Cardiac septum (tissue), 1 donor: ENCODE data around the gene ABHD15. TPM values are rescaled to one million over a fixed set of nuclear protein-coding genes. Genes with fewer than 3 reads are reported as not detected.

Source experiments
- DNase-seq: peaks from one replicate; pipeline ENCODE4 v3.0.0-alpha.2; 2020; ENCODE audit warnings: low spot score
- intact Hi-C: fragments of 100-400 bp; cut with DNase I; formaldehyde crosslinking; loops from one replicate; pipeline ENCODE4 v1.14.0; 2022
- long read RNA-seq: library from polyadenylated mRNA; unstranded; transcript quantifications from one replicate; pipeline ENCODE4 v2.0.0, GENCODE V29; 2021
- total RNA-seq: library from RNA; stranded (reverse); fragmentation: NEBNext Ultra II Directional; extraction: Animal tissue kit (Norgen Biotek cat#: 25700); gene quantifications from one replicate; pipeline ENCODE4 v1.2.1, GENCODE V29; 2021
- donor health status: DM: no; HTN: no; CAD: no.

The ABHD15 gene, protein sequence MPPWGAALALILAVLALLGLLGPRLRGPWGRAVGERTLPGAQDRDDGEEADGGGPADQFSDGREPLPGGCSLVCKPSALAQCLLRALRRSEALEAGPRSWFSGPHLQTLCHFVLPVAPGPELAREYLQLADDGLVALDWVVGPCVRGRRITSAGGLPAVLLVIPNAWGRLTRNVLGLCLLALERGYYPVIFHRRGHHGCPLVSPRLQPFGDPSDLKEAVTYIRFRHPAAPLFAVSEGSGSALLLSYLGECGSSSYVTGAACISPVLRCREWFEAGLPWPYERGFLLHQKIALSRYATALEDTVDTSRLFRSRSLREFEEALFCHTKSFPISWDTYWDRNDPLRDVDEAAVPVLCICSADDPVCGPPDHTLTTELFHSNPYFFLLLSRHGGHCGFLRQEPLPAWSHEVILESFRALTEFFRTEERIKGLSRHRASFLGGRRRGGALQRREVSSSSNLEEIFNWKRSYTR
- total RNA-seq, result 5.8 TPM
- long read RNA-seq, transcript ABHD15-201 (2 exons, 3,592 nt), result major isoform, 5 of 10 reads
- long read RNA-seq, partial matches to known transcripts, result 0 of 10 reads
- long read RNA-seq, other reads (novel, unspliced or antisense), result 5 of 10 reads

DNA sequence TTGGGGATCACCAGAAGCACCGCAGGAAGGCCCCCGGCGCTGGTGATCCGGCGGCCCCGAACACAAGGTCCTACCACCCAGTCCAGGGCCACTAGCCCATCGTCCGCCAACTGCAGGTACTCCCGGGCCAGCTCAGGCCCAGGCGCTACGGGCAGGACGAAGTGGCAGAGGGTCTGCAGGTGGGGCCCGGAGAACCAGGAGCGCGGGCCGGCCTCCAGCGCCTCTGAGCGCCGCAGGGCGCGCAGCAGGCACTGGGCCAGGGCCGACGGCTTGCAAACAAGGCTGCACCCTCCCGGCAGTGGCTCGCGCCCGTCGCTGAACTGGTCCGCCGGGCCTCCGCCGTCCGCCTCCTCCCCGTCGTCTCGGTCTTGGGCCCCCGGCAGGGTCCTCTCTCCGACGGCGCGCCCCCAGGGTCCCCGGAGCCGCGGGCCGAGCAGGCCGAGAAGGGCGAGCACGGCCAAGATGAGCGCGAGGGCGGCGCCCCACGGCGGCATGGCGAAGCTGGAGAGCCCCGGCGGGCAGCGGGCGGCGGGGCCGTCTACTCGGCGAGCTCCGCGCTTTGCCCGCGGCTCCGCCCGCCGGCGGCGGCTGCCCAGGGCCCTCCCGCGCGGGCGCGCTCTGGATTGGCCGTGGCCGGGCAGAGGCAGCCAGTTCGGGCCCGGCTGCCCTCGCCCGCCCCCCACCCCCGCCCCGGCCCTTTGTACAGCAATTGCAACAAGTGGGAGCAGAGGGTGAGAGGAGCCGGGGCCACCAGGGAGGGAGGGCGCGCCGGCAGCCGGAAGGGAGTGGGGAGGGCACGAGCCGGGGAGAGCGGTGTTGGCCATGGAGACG lies at the start of gene ABHD15:
Gene ABHD15, minus strand, starts transcription at position 565 of the 831 bp plus-strand sequence. Its CDS starts 71 bp downstream, at position 494.
- intact Hi-C loops, result loop anchor here (10.0 kb wide), 1 partner anchor 172 kb away; the partner anchor contains the start of gene TAOK1
- DNase-seq, result peak; percentile 82

DNA sequence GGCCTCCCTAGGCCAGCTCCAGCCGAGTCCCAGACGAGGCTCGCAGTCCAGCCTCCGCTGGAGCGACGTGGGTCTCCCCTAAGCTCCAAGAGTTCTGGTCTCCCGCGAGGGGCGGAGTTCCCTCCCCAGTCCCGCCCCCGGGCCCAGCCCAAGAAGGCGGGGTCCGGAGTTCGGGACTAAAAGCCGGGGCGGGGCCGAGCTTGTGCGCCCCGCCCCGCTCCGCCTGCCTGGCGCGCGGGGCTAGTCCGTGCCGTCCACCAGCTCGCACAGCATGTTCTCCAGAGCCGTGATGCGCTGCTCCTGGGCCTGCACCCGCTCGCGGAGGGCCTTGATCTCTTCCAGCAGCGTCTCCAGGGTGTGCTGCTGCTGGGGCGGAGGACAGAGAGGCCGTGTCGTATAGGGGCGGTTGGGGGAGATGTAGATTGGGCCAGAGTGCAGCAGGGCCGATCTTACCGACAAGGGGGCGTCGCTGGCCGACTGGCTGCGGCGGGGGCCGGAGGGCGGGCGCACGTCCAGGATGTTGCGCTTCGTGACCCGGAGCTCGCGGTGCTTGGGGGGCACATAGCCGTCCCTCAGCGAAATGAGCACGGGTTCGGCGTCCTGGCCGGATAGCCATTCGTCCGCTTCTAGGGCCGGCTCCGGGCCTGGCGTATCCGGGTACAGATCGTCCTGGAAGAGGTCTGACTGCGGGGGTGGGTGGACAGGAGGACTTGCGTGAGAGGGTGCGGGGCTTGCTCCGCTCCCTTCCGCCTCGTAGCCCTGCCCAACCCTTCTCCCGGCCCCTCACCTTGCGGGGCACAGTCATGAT lies 48.9 kb upstream of the ABHD15 start:
- intact Hi-C loops, result loop anchor here (5.0 to 10.0 kb wide), 2 partner anchors 162 to 319 kb away; partner anchors contain the start of gene SSH2
- peak; percentile 90 for DNase-seq

DNA sequence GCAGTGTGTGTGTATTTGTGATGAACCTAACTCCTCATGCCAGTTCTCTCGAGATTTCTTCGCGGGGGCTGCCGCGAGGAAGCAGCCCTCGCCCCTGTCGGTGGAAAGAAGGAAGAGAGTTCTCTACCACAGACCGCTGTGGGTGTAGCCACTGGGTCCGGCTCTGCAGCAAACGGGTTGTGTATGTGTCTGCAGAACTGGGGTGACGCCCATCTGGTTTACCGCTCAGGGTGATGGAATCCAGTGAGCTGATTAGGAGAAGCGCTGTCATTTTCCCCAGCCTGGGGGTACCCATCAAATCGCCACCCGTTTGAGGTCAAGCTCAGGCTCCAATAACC lies 48.2 kb upstream of the ABHD15 start:
- DNase-seq, result no peak
- intact Hi-C loops, result loop anchor here (5.0 to 10.0 kb wide), 2 partner anchors 162 to 320 kb away; partner anchors contain the start of gene SSH2

DNA sequence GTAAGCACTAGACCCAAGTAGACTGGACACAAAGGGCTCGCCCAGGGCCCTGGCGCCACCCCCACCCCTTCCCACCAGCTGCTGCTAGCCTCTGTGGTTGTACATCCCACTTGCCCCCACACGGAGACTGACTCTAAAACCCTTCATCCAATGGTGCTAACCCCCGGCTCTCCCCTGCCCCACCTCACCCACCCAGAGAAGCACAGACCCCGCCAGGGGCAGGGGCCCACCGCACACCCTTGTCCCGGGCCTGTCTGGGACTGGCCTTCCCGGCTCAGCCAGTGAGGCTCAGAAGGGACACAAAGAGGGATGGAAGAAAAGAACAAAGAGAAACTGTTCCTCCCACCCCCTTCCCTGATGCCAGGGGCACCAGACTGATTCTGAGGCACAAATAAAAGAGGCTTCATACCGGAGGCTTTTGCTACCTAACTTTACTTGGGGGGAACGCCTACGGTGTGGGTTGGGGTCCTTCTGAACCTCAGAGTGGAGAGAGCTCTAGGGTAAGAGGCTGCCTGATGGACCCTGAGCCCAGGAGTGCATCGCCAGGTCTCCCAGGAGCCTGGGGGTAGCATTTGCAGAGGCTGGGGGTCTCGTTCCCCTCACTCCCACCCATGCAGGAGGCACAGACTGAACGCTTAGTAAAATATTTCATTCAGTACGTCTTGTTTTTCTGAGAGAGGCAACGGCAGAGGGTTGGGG lies 47.7 kb upstream of the ABHD15 start:
- DNase-seq, result no peak
- intact Hi-C loops, result loop anchor here (5.0 to 10.0 kb wide), 3 partner anchors 37 to 320 kb away; partner anchors contain the start of gene SSH2

DNA sequence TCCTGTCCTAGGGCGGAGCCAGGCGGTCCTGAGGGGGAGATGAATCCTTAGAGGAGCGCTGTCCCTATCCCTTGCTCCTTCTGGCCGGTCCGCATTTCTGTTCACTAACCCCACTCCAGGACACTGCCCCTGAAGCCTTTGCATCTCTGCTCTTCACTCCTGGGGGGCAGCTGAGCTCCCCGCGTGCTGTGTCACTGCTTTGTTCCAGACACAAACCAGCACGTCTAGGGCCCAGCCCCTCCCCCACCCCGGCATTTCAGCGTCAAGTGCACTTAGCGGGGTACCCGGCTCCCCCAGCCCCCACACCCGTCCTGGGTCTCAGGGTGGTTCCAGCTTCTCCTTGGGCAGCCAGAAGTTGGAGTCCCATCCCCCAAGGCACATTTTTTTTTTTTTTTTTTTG lies 47.0 kb upstream of the ABHD15 start:
- intact Hi-C loops, result loop anchor here (5.0 to 10.0 kb wide), 2 partner anchors 37 to 321 kb away; partner anchors contain the start of gene SSH2
- no peak for DNase-seq

DNA sequence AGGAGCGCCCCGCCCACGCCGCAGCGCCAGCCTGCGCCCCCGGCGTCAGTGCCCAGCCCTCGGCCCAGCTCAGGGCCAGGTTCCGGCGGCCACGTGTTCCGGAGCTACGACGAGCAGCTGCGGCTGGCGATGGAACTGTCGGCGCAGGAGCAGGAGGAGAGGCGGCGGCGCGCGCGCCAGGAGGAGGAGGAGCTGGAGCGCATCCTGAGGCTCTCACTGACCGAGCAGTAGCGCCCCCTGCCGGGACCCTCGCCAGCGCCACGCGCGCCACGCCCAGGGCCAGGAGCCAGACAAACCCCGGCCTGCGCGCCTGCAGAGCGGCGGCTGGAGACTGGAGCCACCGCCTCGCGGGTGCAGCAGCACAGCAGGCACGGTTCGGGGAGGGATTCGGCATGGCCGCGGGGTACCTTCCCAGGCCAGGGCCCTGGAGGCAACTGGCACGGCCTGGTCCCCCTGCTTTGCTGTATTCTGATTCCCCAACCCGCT lies 46.6 kb upstream of the ABHD15 start:
- peak; percentile 97 for DNase-seq
- intact Hi-C loops, result loop anchor here (5.0 to 10.0 kb wide), 2 partner anchors 36 to 321 kb away; partner anchors contain the start of gene SSH2

DNA sequence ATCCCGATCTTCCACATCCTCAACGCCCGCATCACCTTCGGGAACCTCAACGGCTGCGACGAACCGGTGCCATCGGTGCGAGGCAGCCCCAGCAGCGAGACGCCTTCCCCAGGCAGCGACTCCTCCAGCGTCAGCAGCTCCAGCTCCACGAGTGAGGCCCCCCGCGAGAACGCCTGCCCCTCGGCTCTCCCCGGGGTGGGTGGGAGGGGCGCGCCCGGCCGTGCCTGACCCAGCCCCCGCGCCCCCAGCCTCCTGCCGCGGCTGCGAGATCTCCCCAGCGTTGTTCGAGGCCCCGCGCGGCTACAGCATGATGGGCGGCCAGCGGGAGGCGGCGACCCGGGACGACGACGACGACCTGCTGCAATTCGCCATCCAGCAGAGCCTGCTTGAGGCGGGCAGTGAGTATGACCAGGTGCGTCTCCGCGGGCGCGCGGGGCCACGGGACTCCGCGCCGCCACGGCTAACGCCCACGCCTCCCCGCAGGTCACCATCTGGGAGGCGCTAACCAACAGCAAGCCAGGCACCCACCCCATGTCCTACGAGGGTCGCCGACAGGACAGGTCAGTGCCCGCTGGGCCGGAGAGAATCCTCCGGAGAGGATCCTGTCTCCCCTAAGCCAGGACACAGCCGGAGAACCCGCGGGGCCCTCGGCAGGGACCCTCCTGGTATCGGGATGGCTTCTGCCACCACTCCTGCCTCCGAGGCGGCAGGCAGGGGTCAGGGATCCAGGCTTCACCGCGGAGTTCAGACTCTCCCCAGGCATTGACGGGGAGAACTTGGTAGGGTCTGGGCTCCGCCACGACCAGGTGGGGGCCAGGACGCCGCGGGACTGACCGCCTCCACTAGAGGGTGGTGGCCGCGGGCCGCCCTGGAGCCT lies 45.8 kb upstream of the ABHD15 start:
- intact Hi-C loops, result loop anchor here (5.0 to 10.0 kb wide), 2 partner anchors 35 to 322 kb away; partner anchors contain the start of gene SSH2
- no peak for DNase-seq

DNA sequence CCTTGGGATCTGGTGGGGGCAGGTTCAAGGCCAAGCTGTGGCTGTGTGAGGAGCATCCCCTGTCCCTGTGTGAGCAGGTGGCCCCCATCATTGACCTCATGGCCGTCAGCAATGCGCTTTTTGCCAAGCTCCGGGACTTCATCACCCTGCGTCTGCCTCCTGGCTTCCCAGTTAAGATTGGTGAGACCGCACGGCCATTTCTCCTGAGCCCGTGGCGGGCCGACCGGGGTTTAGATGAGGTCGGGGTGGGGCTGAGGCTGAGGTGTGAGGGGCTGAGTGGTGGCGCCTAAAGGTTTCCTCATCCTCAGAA lies 45.2 kb upstream of the ABHD15 start:
- intact Hi-C loops, result loop anchor here (5.0 to 10.0 kb wide), 2 partner anchors 35 to 323 kb away; partner anchors contain the start of gene SSH2
- no peak for DNase-seq

DNA sequence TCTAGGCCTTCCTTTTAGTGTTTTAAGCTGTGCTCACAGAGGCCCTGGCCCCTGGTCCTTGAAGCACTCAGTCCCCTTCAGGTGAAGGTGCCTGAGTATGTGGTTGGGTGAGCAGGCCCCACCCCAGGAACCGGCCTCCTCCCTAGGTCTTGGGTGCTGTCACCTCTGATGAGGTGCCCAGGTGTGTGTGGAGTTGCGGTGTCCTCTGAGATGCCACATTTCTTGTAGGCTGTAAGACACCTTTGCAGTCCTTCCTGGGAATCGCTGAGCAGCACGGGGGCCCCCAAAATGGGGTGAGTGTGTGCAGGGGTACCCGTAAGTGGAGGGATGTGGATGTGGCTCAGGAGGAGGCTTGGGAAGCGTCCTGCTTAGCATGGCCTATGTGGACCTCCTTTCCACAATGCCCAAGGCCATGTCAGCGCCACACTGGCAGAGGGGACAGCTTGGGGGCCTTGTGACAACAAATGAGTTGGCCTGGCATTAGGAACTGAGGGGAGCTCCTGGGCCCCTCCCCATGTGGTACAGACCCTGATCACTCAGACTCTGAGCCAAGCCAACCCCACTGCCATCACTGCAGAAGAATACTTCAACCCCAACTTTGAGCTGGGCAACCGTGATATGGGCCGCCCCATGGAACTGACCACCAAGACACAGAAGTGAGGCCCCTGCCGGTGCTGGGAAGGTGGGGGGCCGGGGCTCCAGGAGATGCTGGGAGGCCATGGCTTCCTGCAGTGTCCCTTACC lies 44.7 kb upstream of the ABHD15 start:
- DNase-seq, result no peak
- intact Hi-C loops, result loop anchor here (5.0 to 10.0 kb wide), 2 partner anchors 34 to 323 kb away; partner anchors contain the start of gene SSH2

DNA sequence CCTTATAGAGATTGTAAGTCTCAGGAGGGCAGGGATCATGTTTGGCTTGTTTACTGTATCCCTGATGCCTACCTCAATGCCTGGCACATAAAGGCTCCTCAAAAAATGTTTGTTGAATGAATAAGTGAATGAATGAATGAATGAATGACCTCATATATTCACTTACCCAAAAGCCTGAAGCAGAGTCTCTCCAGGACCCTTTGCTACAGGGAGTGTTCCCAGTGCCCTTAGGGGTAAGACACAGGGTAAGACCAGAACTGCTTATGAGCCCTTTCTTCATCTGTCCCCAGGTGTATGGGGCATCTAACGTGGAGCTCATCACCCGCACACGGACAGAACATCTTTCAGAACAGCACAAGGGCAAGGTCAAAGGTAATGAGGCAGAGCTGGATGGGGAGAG lies 43.6 kb upstream of the ABHD15 start:
- intact Hi-C loops, result loop anchor here (5.0 to 10.0 kb wide), 2 partner anchors 33 to 324 kb away; partner anchors contain the start of gene SSH2
- no peak for DNase-seq

DNA sequence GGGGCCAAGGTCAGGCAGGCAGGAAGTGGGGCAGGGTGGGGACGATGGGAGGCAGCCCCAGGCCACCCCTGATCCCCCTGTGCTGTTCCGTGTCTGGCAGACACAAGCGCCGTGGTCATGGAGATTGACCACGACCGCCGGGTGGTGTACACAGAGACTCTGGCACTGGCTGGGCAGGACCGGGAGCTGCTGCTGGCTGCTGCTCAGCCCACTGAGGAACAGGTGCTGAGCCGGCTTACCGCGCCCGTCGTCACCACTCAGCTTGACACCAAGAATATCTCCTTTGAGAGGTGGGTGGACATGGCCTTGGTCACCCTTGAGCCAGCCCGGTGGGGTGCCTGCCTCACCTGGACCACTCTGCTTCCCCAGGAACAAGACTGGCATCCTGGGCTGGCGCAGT lies 42.1 kb upstream of the ABHD15 start:
- intact Hi-C loops, result no loop called here

DNA sequence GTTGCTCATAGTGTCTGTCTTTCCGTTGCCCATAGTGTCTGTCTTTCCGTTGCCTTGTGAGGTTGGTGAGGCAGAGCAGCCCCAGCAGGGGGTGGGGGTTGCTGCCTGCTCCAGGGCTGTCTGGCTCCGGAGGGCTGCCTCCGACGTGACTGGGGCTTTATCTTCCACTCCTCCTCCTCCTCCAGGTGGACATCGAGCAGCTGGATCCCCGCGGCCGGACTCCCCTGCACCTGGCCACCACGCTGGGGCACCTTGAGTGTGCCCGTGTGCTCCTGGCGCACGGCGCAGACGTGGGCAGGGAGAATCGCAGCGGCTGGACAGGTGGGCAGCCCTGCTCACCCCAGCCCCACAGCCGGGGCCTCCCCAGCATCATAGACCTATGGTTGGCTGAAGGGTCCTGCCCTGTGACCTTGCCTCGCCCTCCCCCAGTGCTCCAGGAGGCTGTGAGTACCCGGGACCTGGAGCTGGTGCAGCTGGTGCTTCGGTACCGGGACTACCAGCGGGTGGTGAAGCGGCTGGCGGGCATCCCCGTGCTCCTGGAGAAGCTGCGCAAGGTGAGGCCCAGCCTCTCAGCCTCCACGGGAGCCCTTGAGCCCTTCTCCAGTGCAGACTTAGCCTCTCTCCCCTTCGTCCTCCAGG lies 40.8 kb upstream of the ABHD15 start:
- intact Hi-C loops, result no loop called here
- DNase-seq, result no peak

More for the DNA sequence above, 42.1 kb upstream of the ABHD15 start:
- no peak for DNase-seq

DNA sequence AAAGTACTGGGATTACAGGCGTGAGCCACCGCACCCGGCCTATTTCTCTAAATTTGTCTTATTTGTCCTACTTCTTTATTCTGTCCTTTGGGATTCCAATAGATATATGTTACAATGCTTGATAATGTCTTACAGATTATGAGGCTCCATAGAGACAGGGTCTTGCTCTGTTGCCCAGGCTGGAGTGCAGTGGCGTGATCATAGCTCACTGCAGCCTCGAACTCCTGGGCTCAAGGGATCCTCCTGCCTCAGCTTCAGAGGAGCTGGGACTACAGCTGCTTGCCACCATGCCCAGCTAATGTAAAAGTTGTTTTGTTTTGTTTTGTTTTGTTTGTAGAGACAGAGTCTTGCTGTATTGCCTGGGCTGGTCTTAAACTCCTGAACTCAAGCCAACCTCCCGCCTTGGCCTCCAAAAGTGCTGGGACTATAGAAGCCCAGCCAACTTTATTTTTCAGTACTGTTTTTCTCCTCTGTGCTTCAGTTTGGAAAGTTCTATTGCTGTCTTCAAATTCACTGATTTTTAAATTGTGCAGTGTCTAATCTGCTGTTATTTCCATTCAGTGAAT lies 36.4 kb upstream of the ABHD15 start:
- intact Hi-C loops, result no loop called here
- DNase-seq, result no peak

DNA sequence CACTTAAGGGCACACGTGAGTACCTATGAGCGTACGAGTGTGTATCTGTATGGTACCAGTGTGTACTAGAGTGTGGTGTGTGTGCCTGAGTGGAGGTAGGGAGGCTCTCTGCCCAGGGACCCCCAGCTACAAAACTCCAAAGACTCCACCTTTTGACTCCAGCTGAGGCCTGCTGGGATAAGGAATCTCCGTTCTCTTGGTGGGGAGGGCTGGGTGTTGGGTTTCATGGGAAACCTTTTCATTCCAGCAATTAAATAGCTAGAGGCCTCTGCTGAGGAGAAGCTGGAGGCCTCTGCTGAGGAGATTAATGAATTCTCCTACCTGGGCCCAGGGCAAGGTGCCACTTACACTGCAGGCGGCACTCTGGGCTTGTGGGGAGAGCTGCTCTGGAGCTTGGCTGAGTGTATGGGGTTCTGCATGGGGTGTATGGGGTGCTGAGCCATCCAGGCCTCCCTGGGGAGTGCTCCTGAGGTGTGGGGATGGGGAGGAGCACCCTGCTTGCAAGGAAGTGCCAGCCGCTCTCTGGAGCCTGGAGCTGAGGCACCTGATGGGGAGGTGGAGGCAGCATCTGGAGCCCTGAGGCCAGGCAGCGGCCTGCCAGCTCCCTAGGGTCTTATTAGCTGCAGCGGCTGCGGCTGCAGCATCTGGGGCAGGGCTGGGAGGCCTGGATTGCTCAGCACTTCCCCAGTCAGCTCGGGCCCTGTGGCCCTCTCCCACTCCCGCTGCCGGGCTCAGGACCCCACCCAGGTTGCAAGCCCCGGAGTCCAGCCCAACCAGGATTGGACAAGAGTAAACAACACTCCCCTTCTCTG lies 30.7 kb upstream of the ABHD15 start:
- DNase-seq, result no peak
- intact Hi-C loops, result no loop called here

DNA sequence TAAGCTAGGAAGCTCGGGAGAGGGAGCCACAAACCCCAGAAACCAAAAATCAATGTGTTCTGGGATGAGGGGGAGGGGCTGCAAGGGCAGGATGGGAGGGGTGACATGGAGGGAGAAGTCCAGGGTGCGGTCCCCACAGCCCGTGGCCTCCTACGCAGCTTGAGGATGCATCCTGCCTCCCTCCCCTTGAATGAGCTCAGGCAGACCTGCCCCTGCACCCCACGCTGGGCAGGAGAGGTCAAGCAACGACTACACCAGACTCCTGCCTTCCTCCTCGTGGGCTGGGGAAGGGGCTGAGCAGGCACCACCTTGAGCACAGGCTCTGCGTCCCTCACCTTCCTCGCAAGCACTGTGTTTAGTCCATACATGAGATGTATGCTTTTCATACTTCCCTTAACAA lies 30.0 kb upstream of the ABHD15 start:
- intact Hi-C loops, result no loop called here
- no peak for DNase-seq
